DND-41 (cell line): ENCODE results near the gene WFDC12.

Experiments used
- EZH2 ChIP-seq: IDR thresholded peaks from 3 replicates; pipeline ENCODE4 v1.6.1; 2012; ENCODE audit warnings: borderline replicate concordance, low read depth, mild to moderate bottlenecking, moderate library complexity, low read length, inconsistent platforms; ENCODE audit not compliant: severe bottlenecking
- TF ChIP-seq, protein P1 (sequence below): IDR thresholded peaks from 2 replicates; pipeline ENCODE4 v1.5.1; 2012; ENCODE audit warnings: borderline replicate concordance, low read length, moderate library complexity, mild to moderate bottlenecking; ENCODE audit not compliant: poor library complexity, severe bottlenecking; ENCODE audit errors: extremely low read depth

DNA sequence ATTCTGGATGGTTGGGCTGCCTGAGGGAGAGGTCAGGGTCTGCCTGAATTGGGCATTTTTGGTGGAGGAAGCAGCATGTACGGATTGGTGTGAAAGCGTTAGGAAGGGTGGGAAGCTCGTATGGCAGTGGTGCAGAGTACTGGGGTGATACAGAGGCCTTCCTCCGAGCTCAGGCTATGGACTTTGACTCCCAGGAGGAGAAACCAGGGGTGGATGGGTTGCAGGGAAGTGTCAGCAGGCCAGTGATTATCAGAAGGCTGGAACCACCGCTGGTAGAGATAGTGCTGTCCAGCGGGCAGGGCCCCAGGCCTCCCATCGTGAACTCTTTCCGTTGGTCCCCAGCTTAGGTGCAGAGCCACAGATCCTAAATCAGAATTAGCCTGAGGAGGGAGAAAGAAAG is 14.6 kb downstream of the WFDC12 start:
- TF ChIP-seq, protein P1, sequence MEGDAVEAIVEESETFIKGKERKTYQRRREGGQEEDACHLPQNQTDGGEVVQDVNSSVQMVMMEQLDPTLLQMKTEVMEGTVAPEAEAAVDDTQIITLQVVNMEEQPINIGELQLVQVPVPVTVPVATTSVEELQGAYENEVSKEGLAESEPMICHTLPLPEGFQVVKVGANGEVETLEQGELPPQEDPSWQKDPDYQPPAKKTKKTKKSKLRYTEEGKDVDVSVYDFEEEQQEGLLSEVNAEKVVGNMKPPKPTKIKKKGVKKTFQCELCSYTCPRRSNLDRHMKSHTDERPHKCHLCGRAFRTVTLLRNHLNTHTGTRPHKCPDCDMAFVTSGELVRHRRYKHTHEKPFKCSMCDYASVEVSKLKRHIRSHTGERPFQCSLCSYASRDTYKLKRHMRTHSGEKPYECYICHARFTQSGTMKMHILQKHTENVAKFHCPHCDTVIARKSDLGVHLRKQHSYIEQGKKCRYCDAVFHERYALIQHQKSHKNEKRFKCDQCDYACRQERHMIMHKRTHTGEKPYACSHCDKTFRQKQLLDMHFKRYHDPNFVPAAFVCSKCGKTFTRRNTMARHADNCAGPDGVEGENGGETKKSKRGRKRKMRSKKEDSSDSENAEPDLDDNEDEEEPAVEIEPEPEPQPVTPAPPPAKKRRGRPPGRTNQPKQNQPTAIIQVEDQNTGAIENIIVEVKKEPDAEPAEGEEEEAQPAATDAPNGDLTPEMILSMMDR: no peak
- TF ChIP-seq EZH2: no peak
